ENCODE results near the gene KCNN3. TPM values are rescaled to one million over a fixed set of nuclear protein-coding genes. Genes with fewer than 3 reads are reported as not detected.
"Not testable (repeated sequence)": the region's sequence is repeated elsewhere in the genome, so short reads cannot be mapped to it uniquely, and the experiment has no call there.

The KCNN3 gene
- total RNA-seq, 1 donor from 2014 or later: 0.86 TPM

DNA sequence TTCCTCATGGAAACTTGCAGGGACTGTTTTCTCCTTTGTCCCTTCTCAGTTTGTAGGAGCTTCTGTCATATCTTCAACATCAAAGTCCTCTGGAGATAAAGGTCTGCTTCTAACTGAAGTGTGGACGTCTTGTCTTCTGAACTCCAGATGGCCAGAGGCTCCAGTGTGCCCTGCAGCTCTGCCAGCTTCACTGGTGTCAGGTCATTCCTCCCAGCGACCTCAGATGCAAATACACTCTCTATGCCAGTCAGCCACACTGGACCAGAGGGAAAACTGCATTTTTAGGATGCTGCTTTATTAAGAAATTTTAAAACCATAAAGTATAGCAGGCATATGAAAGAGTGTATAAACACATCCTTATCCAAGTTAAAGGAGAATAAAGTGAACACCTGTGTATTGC, 183.6 kb downstream of the KCNN3 start:
- no peaks in the 10 kb centered on the region for H3K9me3 Mint-ChIP-seq (ENCODE audit: low read depth)
- no peak overlapping the region for H3K4me3 Mint-ChIP-seq (ENCODE audit: low read depth)
- peaks cover 4% of the 10 kb centered on the region for H3K4me1 Mint-ChIP-seq (ENCODE audit: low read depth)
- peaks cover 20% of the 10 kb centered on the region for H3K27me3 Mint-ChIP-seq
- H3K27ac Mint-ChIP-seq: no peak overlapping the region
- DNase-seq (ENCODE audit: low spot score, unreplicated experiment): no peak
- no peak for TF ChIP-seq CTCF (IDR thresholded peaks at IDR 0.05; ENCODE audit: unreplicated experiment)
- H3K36me3 Mint-ChIP-seq (ENCODE audit: insufficient read depth): no peaks in the 10 kb centered on the region

- no peak for TF ChIP-seq CTCF (IDR thresholded peaks at IDR 0.05; ENCODE audit: unreplicated experiment)
- Mint-ChIP-seq H3K4me3 (ENCODE audit: low read depth) (no peak overlapping the region), H3K4me1 (ENCODE audit: low read depth) (peaks cover 4% of the 10 kb centered on the region), H3K9me3 (ENCODE audit: low read depth) (peaks cover 11% of the 10 kb centered on the region), H3K27ac (no peak overlapping the region), H3K36me3 (ENCODE audit: insufficient read depth) (peaks cover 1% of the 10 kb centered on the region), H3K27me3 (peaks cover 20% of the 10 kb centered on the region)
- DNase-seq (ENCODE audit: low spot score, unreplicated experiment): no peak
Observed at GRCh38 chr1:154683820-154684219, 186.3 kb downstream of the KCNN3 start.

DNA sequence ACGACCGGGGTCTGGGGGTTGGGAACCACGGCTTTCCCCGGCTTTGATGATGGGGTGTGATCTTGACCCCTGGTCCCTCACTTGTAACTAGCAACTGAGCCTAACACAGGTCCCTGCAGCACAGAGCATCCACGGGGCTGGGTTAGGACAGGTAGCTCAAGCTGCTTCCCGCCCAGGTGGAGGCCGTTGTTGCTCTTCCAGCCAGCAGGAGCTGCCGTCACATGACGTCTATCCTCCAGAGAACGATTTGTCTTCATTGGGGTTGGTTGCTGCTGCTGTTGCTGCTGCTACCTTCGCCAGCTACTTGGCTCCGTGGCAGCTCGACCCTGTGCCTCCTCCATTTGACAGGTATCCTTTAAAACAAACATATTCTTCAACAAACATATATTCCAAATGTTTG, 187.8 kb downstream of the KCNN3 start:
- Mint-ChIP-seq H3K36me3 (ENCODE audit: insufficient read depth) (peaks cover 2% of the 10 kb centered on the region), H3K27me3 (peaks cover 20% of the 10 kb centered on the region), H3K27ac (no peak overlapping the region), H3K4me3 (ENCODE audit: low read depth) (no peak overlapping the region), H3K9me3 (ENCODE audit: low read depth) (peaks cover 12% of the 10 kb centered on the region), H3K4me1 (ENCODE audit: low read depth) (peaks cover 4% of the 10 kb centered on the region)
- no peak for DNase-seq (ENCODE audit: low spot score, unreplicated experiment)
- TF ChIP-seq CTCF (IDR thresholded peaks at IDR 0.05; ENCODE audit: unreplicated experiment): no peak

- H3K9me3 Mint-ChIP-seq (ENCODE audit: low read depth): peaks cover 12% of the 10 kb centered on the region
- not testable (repeated sequence) for H3K36me3 Mint-ChIP-seq (ENCODE audit: insufficient read depth)
Observed at GRCh38 chr1:154677844-154678243, 192.2 kb downstream of the KCNN3 start.

DNA sequence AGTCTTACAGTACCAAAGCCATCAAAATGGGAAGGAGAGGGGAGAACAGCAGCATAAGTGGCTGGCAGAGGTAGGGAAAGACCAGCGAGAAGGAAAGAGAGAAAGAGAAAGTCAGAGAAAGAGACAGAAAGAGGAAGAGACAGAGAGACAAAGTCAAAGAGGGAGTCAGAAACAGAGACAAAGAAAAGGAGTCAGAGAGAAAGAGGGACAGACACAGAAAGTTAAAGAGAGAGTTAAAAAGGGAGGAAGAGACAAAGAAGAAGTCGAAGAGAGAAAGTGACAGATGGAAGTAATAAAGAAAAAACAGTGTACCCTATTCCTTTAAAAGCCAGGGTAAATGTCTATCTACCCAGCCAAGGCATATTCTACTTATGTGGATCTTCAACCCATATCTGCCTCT, 193.2 kb downstream of the KCNN3 start:
- not testable (repeated sequence) for H3K4me3 Mint-ChIP-seq (ENCODE audit: low read depth); H3K27me3 Mint-ChIP-seq; H3K27ac Mint-ChIP-seq; H3K36me3 Mint-ChIP-seq (ENCODE audit: insufficient read depth); DNase-seq (ENCODE audit: low spot score, unreplicated experiment); H3K4me1 Mint-ChIP-seq (ENCODE audit: low read depth)
- peaks cover 12% of the 10 kb centered on the region for H3K9me3 Mint-ChIP-seq (ENCODE audit: low read depth)

More at GRCh38 chr1:154677844-154678243, 192.2 kb downstream of the KCNN3 start:
- not testable (repeated sequence) for H3K27me3 Mint-ChIP-seq; H3K4me1 Mint-ChIP-seq (ENCODE audit: low read depth); DNase-seq (ENCODE audit: low spot score, unreplicated experiment); H3K27ac Mint-ChIP-seq; H3K4me3 Mint-ChIP-seq (ENCODE audit: low read depth)

GRCh38 chr1:154674456-154674855, 195.6 kb downstream of the KCNN3 start:
- not testable (repeated sequence) for DNase-seq (ENCODE audit: low spot score, unreplicated experiment); H3K4me3 Mint-ChIP-seq (ENCODE audit: low read depth); H3K4me1 Mint-ChIP-seq (ENCODE audit: low read depth); H3K27me3 Mint-ChIP-seq; H3K36me3 Mint-ChIP-seq (ENCODE audit: insufficient read depth); H3K27ac Mint-ChIP-seq
- H3K9me3 Mint-ChIP-seq (ENCODE audit: low read depth): peaks cover 10% of the 10 kb centered on the region

GRCh38 chr1:154672245-154672644, 197.8 kb downstream of the KCNN3 start:
- H3K27me3 Mint-ChIP-seq; H3K4me3 Mint-ChIP-seq (ENCODE audit: low read depth); H3K4me1 Mint-ChIP-seq (ENCODE audit: low read depth); DNase-seq (ENCODE audit: low spot score, unreplicated experiment); H3K27ac Mint-ChIP-seq; H3K36me3 Mint-ChIP-seq (ENCODE audit: insufficient read depth); H3K9me3 Mint-ChIP-seq (ENCODE audit: low read depth): not testable (repeated sequence)

GRCh38 chr1:154671412-154671811, 198.7 kb downstream of the KCNN3 start:
- not testable (repeated sequence) for H3K4me3 Mint-ChIP-seq (ENCODE audit: low read depth)

DNA sequence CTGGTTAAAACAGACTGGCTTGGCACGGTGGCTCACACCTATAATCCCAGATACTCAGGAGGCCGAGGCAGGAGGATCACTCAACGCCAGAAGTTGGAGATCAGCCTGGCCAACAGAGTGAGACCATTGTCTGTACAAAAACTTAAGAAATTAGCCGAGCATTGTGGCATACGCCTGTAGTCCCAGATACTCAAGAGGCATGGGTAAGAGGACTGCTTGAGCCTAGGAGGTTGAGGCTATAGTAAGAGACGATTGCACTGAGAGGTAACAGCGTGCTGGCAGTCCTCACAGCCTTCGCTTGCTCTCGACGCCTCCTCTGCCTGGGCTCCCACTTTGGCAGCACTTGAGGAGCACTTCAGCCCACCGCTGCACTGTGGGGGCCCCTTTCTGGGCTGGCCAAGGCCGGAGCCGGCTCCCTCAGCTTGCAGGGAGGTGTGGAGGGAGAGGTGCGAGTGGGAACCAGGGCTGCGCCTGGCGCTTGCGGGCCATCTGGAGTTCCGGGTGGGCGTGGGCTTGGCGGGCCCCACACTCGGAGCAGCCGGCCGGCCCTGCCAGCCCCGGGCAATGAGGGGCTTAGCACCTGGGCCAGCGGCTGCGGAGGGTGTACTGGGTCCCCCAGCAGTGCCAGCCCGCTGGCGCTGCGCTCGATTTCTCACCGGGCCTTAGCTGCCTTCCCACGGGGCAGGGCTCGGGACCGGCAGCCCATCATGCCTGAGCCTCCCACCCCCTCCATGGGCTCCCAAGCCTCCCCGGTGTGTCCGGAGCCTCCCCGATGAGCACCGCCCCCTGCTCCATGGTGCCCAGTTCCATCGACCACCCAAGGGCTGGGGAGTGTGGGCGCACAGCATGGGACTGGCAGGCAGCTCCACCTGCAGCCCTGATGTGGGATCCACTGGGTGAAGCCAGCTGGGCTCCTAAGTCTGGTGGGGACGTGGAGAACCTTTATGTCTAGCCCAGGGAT, 199.5 kb downstream of the KCNN3 start:
- H3K27ac Mint-ChIP-seq; H3K9me3 Mint-ChIP-seq (ENCODE audit: low read depth); DNase-seq (ENCODE audit: low spot score, unreplicated experiment); H3K36me3 Mint-ChIP-seq (ENCODE audit: insufficient read depth); H3K4me3 Mint-ChIP-seq (ENCODE audit: low read depth); H3K4me1 Mint-ChIP-seq (ENCODE audit: low read depth); H3K27me3 Mint-ChIP-seq: not testable (repeated sequence)

More at GRCh38 chr1:154671412-154671811, 198.7 kb downstream of the KCNN3 start:
- not testable (repeated sequence) for H3K9me3 Mint-ChIP-seq (ENCODE audit: low read depth); H3K36me3 Mint-ChIP-seq (ENCODE audit: insufficient read depth); DNase-seq (ENCODE audit: low spot score, unreplicated experiment); H3K27ac Mint-ChIP-seq; H3K4me1 Mint-ChIP-seq (ENCODE audit: low read depth); H3K27me3 Mint-ChIP-seq
